C4-2B (cell line): Measurements from ENCODE around the gene NOL8.

ENCODE experiments used
- ZFX ChIP-seq: fragments of 450-650 bp; IDR thresholded peaks from 2 replicates; pipeline ENCODE4 v1.6.1; 2017
- TF ChIP-seq, protein P1 (sequence below): fragments of 450-650 bp; conservative IDR thresholded peaks from 2 replicates; pipeline ENCODE4 v1.5.1; 2017; ENCODE audit warnings: mild to moderate bottlenecking

DNA sequence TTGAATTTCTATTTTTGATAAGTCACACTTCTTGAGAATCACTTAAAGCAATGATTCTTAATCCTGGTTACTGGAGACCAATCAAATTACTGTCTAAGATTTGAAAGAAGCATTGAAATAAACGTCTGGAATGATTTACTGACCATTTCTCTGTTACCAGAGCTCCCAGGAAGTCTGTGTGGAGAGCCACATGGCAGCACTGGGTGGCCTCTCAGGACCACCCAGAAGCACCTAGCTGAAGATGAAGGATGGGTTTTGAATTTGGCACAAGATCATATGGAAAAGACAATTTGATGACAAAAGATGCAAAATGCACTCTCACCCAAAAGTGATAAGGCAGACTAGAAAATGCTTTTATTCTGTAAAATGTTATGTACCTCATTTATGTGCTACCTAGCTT, 62.0 kb downstream of the NOL8 start:
- TF ChIP-seq, protein P1, sequence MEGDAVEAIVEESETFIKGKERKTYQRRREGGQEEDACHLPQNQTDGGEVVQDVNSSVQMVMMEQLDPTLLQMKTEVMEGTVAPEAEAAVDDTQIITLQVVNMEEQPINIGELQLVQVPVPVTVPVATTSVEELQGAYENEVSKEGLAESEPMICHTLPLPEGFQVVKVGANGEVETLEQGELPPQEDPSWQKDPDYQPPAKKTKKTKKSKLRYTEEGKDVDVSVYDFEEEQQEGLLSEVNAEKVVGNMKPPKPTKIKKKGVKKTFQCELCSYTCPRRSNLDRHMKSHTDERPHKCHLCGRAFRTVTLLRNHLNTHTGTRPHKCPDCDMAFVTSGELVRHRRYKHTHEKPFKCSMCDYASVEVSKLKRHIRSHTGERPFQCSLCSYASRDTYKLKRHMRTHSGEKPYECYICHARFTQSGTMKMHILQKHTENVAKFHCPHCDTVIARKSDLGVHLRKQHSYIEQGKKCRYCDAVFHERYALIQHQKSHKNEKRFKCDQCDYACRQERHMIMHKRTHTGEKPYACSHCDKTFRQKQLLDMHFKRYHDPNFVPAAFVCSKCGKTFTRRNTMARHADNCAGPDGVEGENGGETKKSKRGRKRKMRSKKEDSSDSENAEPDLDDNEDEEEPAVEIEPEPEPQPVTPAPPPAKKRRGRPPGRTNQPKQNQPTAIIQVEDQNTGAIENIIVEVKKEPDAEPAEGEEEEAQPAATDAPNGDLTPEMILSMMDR, result no peak
- no peak for TF ChIP-seq ZFX
